IMR-90 (cell line): ENCODE results near the gene SLC24A3. TPM values are rescaled to one million over a fixed set of nuclear protein-coding genes. Genes with fewer than 3 reads are reported as not detected.

ENCODE experiments used
- ATAC-seq: fragments of 200-7000 bp; cut with Tn5 transposase; 2 replicates; pipeline ENCODE4 v1.9.1; 2020; ENCODE audit warnings: low read depth, mild to moderate bottlenecking, moderate library complexity
- BruUV-seq: library from RNA; stranded (reverse); fragments of 400-500 nt; replicated peaks from 2 replicates; lab custom pipeline; 2021; lab: Mats Ljungman, UMichigan
- CTCF ChIA-PET: fragments of 300-600 bp; formaldehyde crosslinking; extraction: SDS; loops from one replicate; lab custom pipeline; 2021; ENCODE audit warnings: antibody characterized with exemption; lab: Yijun Ruan, JAX
- POLR2A ChIA-PET: fragments of 300-600 bp; sonication (Branson Sonifier 250); formaldehyde crosslinking; loops from one replicate; lab custom pipeline; 2022; ENCODE audit warnings: antibody characterized with exemption; ENCODE audit not compliant: unreplicated experiment; lab: Charles Lee
- DNase-seq: peaks from one replicate; pipeline ENCODE4 v3.0.0; 2013
- H2AFZ ChIP-seq: replicated peaks from 2 replicates; pipeline ENCODE3; 2013; ENCODE audit warnings: low read length, mild to moderate bottlenecking; ENCODE audit not compliant: poor library complexity
- H2AK5ac ChIP-seq: 2 replicates; pipeline ENCODE4 v1.6.1; 2013; ENCODE audit warnings: low read depth, low read length, inconsistent platforms
- H2AK9ac ChIP-seq: replicated peaks from 2 replicates; pipeline ENCODE3; 2013; ENCODE audit warnings: mild to moderate bottlenecking, low read depth, low read length, moderate library complexity; ENCODE audit not compliant: poor library complexity
- H2BK120ac ChIP-seq: 2 replicates; pipeline ENCODE4 v1.6.1; 2013; ENCODE audit warnings: low read depth, low read length, inconsistent platforms
- H2BK15ac ChIP-seq: 3 replicates; pipeline ENCODE4 v1.6.1; 2013; ENCODE audit warnings: low read depth, low read length, inconsistent platforms
- H2BK20ac ChIP-seq: 2 replicates; pipeline ENCODE4 v1.6.1; 2013; ENCODE audit warnings: low read depth, mild to moderate bottlenecking, inconsistent platforms, low read length, moderate library complexity
- H2BK5ac ChIP-seq: 2 replicates; pipeline ENCODE4 v1.6.1; 2013; ENCODE audit warnings: mild to moderate bottlenecking, low read depth, low read length, inconsistent platforms; ENCODE audit not compliant: poor library complexity, severe bottlenecking
- H3K14ac ChIP-seq: replicated peaks from 2 replicates; pipeline ENCODE4 v1.6.1; 2013; ENCODE audit warnings: low read depth, low read length, inconsistent platforms
- H3K18ac ChIP-seq: 2 replicates; pipeline ENCODE4 v1.6.1; 2013; ENCODE audit warnings: low read depth, low read length, control low read depth
- H3K23ac ChIP-seq: 2 replicates; pipeline ENCODE4 v1.6.1; 2013; ENCODE audit warnings: low read depth, low read length, inconsistent platforms
- H3K27ac ChIP-seq: 2 replicates; pipeline ENCODE4 v1.5.1; 2013; ENCODE audit warnings: mild to moderate bottlenecking, control low read depth, low read length; ENCODE audit not compliant: insufficient read depth
- H3K27me3 ChIP-seq: 2 replicates; pipeline ENCODE4 v1.6.1; 2013; ENCODE audit warnings: low read length; ENCODE audit not compliant: control insufficient read depth, insufficient read depth
- H3K36me3 ChIP-seq: 2 replicates; pipeline ENCODE4 v1.6.1; 2013; ENCODE audit warnings: low read length, mixed read lengths; ENCODE audit not compliant: control insufficient read depth, insufficient read depth
- H3K4ac ChIP-seq: 2 replicates; pipeline ENCODE4 v1.6.1; 2013; ENCODE audit warnings: low read depth, low read length, inconsistent platforms
- H3K4me1 ChIP-seq: 2 replicates; pipeline ENCODE4 v1.6.1; 2013; ENCODE audit warnings: low read length, mixed read lengths; ENCODE audit not compliant: control insufficient read depth, insufficient read depth
- H3K4me2 ChIP-seq: 2 replicates; pipeline ENCODE4 v1.6.1; 2013; ENCODE audit warnings: low read depth, mild to moderate bottlenecking, control low read depth, low read length, moderate library complexity
- H3K4me3 ChIP-seq: 2 replicates; pipeline ENCODE4 v1.5.1; 2013; ENCODE audit warnings: low read depth, mild to moderate bottlenecking, control low read depth, low read length, moderate library complexity; ENCODE audit not compliant: insufficient read depth
- H3K56ac ChIP-seq: 2 replicates; pipeline ENCODE4 v1.6.1; 2013; ENCODE audit warnings: low read length, inconsistent platforms; ENCODE audit not compliant: insufficient read depth; ENCODE audit errors: extremely low read depth
- H3K79me1 ChIP-seq, 2 experiments: 2 replicates each; pipeline ENCODE4 v1.6.1; 2013; ENCODE audit warnings: low read length in 2 of 2, inconsistent platforms in 1 of 2, low read depth in 1 of 2
- H3K9ac ChIP-seq: 2 replicates; pipeline ENCODE4 v1.6.1; 2013; ENCODE audit warnings: low read depth, low read length, control low read depth
- H3K9me1 ChIP-seq: 2 replicates; pipeline ENCODE4 v1.6.1; 2013; ENCODE audit warnings: low read length, inconsistent platforms; ENCODE audit not compliant: insufficient read depth
- H3K9me3 ChIP-seq: 2 replicates; pipeline ENCODE4 v1.6.1; 2013; ENCODE audit warnings: low read length; ENCODE audit not compliant: control insufficient read depth, insufficient read depth
- H4K20me1 ChIP-seq: 2 replicates; pipeline ENCODE4 v1.6.1; 2013; ENCODE audit warnings: low read length, inconsistent platforms; ENCODE audit not compliant: insufficient read depth
- H4K5ac ChIP-seq: 2 replicates; pipeline ENCODE4 v1.6.1; 2013; ENCODE audit warnings: mild to moderate bottlenecking, low read depth, low read length, control low read depth
- H4K8ac ChIP-seq, 2 experiments: 2 replicates each; pipeline ENCODE4 v1.6.1; 2013; ENCODE audit warnings: low read depth in 2 of 2, low read length in 2 of 2, control low read depth in 1 of 2, inconsistent platforms in 1 of 2
- H4K91ac ChIP-seq: 2 replicates; pipeline ENCODE4 v1.6.1; 2013; ENCODE audit warnings: low read depth, low read length, inconsistent platforms; ENCODE audit not compliant: insufficient read depth
- BHLHE40 ChIP-seq: fragments of 150-350 bp; IDR thresholded peaks from 2 replicates; pipeline ENCODE4 v1.6.1; 2016; ENCODE audit warnings: mild to moderate bottlenecking, low read depth, low read length
- CHD1 ChIP-seq: IDR thresholded peaks from 2 replicates; pipeline ENCODE4 v1.6.1; 2012; ENCODE audit warnings: low read depth, low read length, improper control_type of control experiment
- CTCF ChIP-seq: conservative IDR thresholded peaks from 2 replicates; pipeline ENCODE4 v1.5.1; 2012; ENCODE audit warnings: mild to moderate bottlenecking, low read depth, low read length, improper control_type of control experiment
- ELK1 ChIP-seq: fragments of 150-350 bp; IDR thresholded peaks from 2 replicates; pipeline ENCODE4 v1.6.1; 2016; ENCODE audit warnings: low read depth, mild to moderate bottlenecking, low read length, moderate library complexity, borderline replicate concordance
- FOS ChIP-seq: fragments of 150-350 bp; IDR thresholded peaks from 2 replicates; pipeline ENCODE4 v1.6.1; 2016; ENCODE audit warnings: low read depth, low read length
- MAFK ChIP-seq: IDR thresholded peaks from 2 replicates; pipeline ENCODE4 v1.6.1; 2012; ENCODE audit warnings: low read depth, low read length, improper control_type of control experiment
- MAZ ChIP-seq: IDR thresholded peaks from 2 replicates; pipeline ENCODE4 v1.6.1; 2012; ENCODE audit warnings: low read depth, mild to moderate bottlenecking, low read length, improper control_type of control experiment, moderate library complexity, borderline replicate concordance
- MXI1 ChIP-seq: IDR thresholded peaks from 2 replicates; pipeline ENCODE4 v1.6.1; 2012; ENCODE audit warnings: low read depth, mild to moderate bottlenecking, low read length, moderate library complexity, borderline replicate concordance
- POLR2A ChIP-seq: IDR thresholded peaks from 2 replicates; pipeline ENCODE4 v1.6.1; 2012; ENCODE audit warnings: mild to moderate bottlenecking, low read depth, low read length
- RAD21 ChIP-seq: IDR thresholded peaks from 2 replicates; pipeline ENCODE4 v1.6.1; 2012; ENCODE audit warnings: low read length, improper control_type of control experiment
- RFX5 ChIP-seq: IDR thresholded peaks from 2 replicates; pipeline ENCODE4 v1.8.0; 2012; ENCODE audit warnings: low read depth, mild to moderate bottlenecking, low read length, moderate library complexity
- SMC3 ChIP-seq: fragments of 150-350 bp; IDR thresholded peaks from 2 replicates; pipeline ENCODE4 v1.6.1; 2016; ENCODE audit warnings: low read depth, mild to moderate bottlenecking, antibody characterized with exemption, low read length, moderate library complexity
- USF2 ChIP-seq: fragments of 150-350 bp; IDR thresholded peaks from 2 replicates; pipeline ENCODE4 v1.6.1; 2017; ENCODE audit warnings: mild to moderate bottlenecking, antibody characterized with exemption, low read length, low read depth
- WGBS, 2 experiments: methylation state at CpG; one replicate each; pipeline versions ENCODE4 v1.1.5 to v1.1.7; 2013; ENCODE audit warnings: missing lambda C conversion rate in 2 of 2; ENCODE audit not compliant: insufficient read length in 1 of 2; ENCODE audit errors: extremely low coverage in 2 of 2; 5-methylcytosine and 5-hydroxymethylcytosine counted together
- dilution Hi-C: fragments of 300-500 bp; cut with HindIII; formaldehyde crosslinking; loops from one replicate; pipeline ENCODE4 v1.14.3; 2018; ENCODE audit warnings: low sequenced_read_pairs; ENCODE audit not compliant: unreplicated experiment
- in situ Hi-C: fragments of 300-500 bp; cut with MboI; formaldehyde crosslinking; loops from 3 replicates; pipeline ENCODE4 v1.14.3; 2019; ENCODE audit warnings: low sequenced_read_pairs, inconsistent platforms, mixed read lengths
- intact Hi-C: fragments of 100-400 bp; cut with micrococcal nuclease; formaldehyde crosslinking; loops from 2 replicates; pipeline ENCODE4 v1.10.0; 2022
- polyA plus RNA-seq, 3 experiments: library from polyadenylated mRNA; depleted of rRNA; stranded (reverse); fragments of >200 nt; gene quantifications; 2 replicates each; pipeline ENCODE4 v1.2.3, GENCODE V29; 2012; ENCODE audit warnings: low replicate concordance in 1 of 3
- total RNA-seq: library from RNA; depleted of rRNA; stranded (reverse); fragments of >200 nt; gene quantifications from 2 replicates; pipeline ENCODE4 v1.2.3, GENCODE V29; 2012

Gene SLC24A3
- total and polyA plus RNA-seq, 2 of the 4 experiments (the other 2 are of a cell fraction) = not detected

- H3K9me3 ChIP-seq = no peaks in the 10 kb centered on the region; the same call in 1 of the 2 replicates
- H2AK5ac ChIP-seq = no peak overlapping the region
- no CpG with 5 or more reads among the region's 1 CpG for WGBS, 2 experiments
- H2BK20ac ChIP-seq = no peak overlapping the region
- no peak overlapping the region for H2BK5ac ChIP-seq
- no peak overlapping the region for H2BK15ac ChIP-seq
- no peak overlapping the region for H3K4me3 ChIP-seq
- no TSS peak for BruUV-seq
- no peak overlapping the region for H3K18ac ChIP-seq
- H3K23ac ChIP-seq = no peak overlapping the region
- H3K9me1 ChIP-seq = no peaks in the 10 kb centered on the region
- H3K27ac ChIP-seq = no peak overlapping the region
- H3K4ac ChIP-seq = no peak overlapping the region
- ChIA-PET POLR2A (no interaction called here), CTCF (no interaction called here)
- H3K4me1 ChIP-seq = no peaks in the 10 kb centered on the region
- no peak overlapping the region for H3K14ac ChIP-seq
- no peaks in the 10 kb centered on the region for H4K20me1 ChIP-seq
- intact Hi-C loops (no loop called here), in situ Hi-C loops (no loop called here), dilution Hi-C loops (no loop called here)
- H3K9ac ChIP-seq = no peak overlapping the region
- H2BK120ac ChIP-seq = no peak overlapping the region
- DNase-seq (no peak), ATAC-seq (no peak)
- no peak for TF ChIP-seq BHLHE40
- TF ChIP-seq CHD1 = no peak
- no peak for TF ChIP-seq MAZ
- no peak for TF ChIP-seq POLR2A
- no peak for TF ChIP-seq RFX5
- TF ChIP-seq SMC3 = no peak
- no peak for TF ChIP-seq MAFK
- no peak for TF ChIP-seq MXI1
- no peak for TF ChIP-seq FOS
- TF ChIP-seq RAD21 = no peak
- no peak for TF ChIP-seq CTCF
- TF ChIP-seq USF2 = no peak
- no peak for TF ChIP-seq ELK1
- H3K56ac ChIP-seq = no peak overlapping the region
- H4K91ac ChIP-seq = no peak overlapping the region
- no peak overlapping the region for H4K8ac ChIP-seq
- no peak overlapping the region for H3K4me2 ChIP-seq
- no peaks in the 10 kb centered on the region for H3K27me3 ChIP-seq
- H4K5ac ChIP-seq = no peak overlapping the region
- no peaks in the 10 kb centered on the region for H3K79me1 ChIP-seq
- no peak overlapping the region for H2AFZ ChIP-seq
- no peak overlapping the region for H2AK9ac ChIP-seq
- H3K36me3 ChIP-seq = no peaks in the 10 kb centered on the region
Observed at GRCh38 chr20:19330731-19331130, 118.3 kb downstream of the SLC24A3 start.
